Stimulated activated effector memory CD8-positive, alpha-beta T cell treated with anti-CD3 and anti-CD28 coated beads, Interleukin-12 subunit alpha, Interleukin-12 subunit beta, amount 100 ng/mL, for 72 hours (primary cell): Measurements from ENCODE around the gene PKIB.
"Not testable (repeated sequence)": the region's sequence is repeated elsewhere in the genome, so short reads cannot be mapped to it uniquely, and the experiment has no call there.

ENCODE experiments used
- ATAC-seq: fragments of 150-1000 bp; cut with Tn5 transposase; 2 replicates; pipeline ENCODE4 v1.10.0; 2021
- DNase-seq, 2 donors: peaks; one replicate each; pipeline ENCODE4 v3.0.0; 2021 to 2022; ENCODE audit warnings: low spot score in 2 of 2
- H3K27ac Mint-ChIP-seq: one replicate; pipeline ENCODE4 v1.8.0; 2022; ENCODE audit warnings: mild to moderate bottlenecking, mixed read lengths
- H3K36me3 Mint-ChIP-seq: one replicate; pipeline ENCODE4 v1.8.0; 2022; ENCODE audit warnings: mild to moderate bottlenecking, mixed read lengths
- H3K4me1 Mint-ChIP-seq: one replicate; pipeline ENCODE4 v1.8.0; 2022; ENCODE audit warnings: mixed read lengths
- H3K4me3 Mint-ChIP-seq: one replicate; pipeline ENCODE4 v1.8.0; 2022; ENCODE audit warnings: mild to moderate bottlenecking, mixed read lengths
- H3K9me3 Mint-ChIP-seq: one replicate; pipeline ENCODE4 v1.8.0; 2022; ENCODE audit warnings: mixed read lengths

Gene PKIB

GRCh38 chr6:122642604-122643003 lies 32.4 kb downstream of the PKIB start:
- not testable (repeated sequence) for H3K36me3 Mint-ChIP-seq, DNase-seq, H3K4me3 Mint-ChIP-seq, H3K27ac Mint-ChIP-seq, H3K9me3 Mint-ChIP-seq, H3K4me1 Mint-ChIP-seq, ATAC-seq

DNA sequence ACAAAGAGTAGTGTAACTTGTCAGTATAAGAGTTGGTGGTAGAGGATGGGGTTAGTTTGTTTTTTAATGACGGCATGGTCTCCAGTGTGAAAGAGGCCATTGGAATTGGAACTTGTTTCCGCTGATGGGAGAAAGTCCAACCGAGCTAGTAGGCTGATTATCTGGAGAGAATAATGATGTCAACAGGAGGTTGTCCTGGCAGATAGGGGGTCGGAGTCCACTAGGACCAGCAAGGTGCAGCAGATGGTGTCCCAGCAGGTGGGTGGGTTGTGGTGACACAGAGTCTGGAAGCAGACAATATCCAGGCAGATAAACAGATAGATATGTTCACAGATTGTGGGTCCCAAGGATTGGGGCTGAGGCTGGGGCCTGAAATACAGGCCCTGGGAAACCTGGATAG lies 35.1 kb downstream of the PKIB start:
- Mint-ChIP-seq H3K4me3 (no peak overlapping the region), H3K36me3 (no peaks in the 10 kb centered on the region), H3K9me3 (no peaks in the 10 kb centered on the region), H3K4me1 (no peaks in the 10 kb centered on the region), H3K27ac (no peak overlapping the region)
- ATAC-seq (no peak), DNase-seq (no peak)

DNA sequence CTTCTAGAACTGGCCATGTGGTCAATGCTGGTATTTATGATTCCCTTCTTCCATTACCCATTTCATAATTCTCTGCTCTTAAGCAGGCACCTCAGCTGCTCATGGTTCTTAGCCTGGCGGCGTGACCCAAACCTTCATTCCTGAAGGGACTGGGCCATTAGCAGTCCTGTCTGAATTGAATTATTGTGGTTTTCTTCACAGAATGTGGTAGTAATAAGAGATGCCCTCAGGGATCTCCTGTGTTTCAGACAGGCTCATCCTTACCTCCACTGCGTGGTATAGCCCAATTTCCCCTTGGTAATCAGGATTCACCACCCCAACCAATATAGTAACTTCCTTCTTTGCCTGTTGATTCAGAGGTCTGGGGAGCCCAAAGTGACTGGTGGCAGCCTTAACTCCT lies 37.6 kb downstream of the PKIB start:
- no peak overlapping the region for H3K27ac Mint-ChIP-seq
- no peak for ATAC-seq
- H3K4me3 Mint-ChIP-seq = no peak overlapping the region
- no peaks in the 10 kb centered on the region for H3K4me1 Mint-ChIP-seq
- no peaks in the 10 kb centered on the region for H3K9me3 Mint-ChIP-seq
- H3K36me3 Mint-ChIP-seq = no peaks in the 10 kb centered on the region
- no peak for DNase-seq

DNA sequence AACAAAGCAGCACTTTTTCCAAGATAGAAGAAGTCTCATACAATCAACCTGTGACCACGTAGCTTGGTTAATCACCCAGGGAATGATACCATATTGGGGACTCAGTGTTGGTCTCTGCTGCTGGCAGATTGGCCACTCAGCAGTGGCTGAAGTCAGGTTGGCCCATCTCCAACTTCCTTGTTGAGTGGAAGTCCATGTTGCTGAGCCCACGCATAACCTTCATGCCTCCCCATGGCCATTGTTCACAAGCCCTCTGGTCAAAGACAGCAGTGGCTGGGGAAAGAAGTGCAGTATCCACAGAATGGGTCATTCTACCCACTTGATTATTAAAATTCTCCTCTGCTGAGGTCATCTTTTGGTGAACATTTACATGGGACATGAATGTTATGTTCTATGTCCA lies 38.5 kb downstream of the PKIB start:
- DNase-seq = no peak
- H3K36me3 Mint-ChIP-seq = no peaks in the 10 kb centered on the region
- no peak overlapping the region for H3K27ac Mint-ChIP-seq
- no peak for ATAC-seq
- no peak overlapping the region for H3K4me3 Mint-ChIP-seq
- no peaks in the 10 kb centered on the region for H3K9me3 Mint-ChIP-seq
- H3K4me1 Mint-ChIP-seq = no peaks in the 10 kb centered on the region

DNA sequence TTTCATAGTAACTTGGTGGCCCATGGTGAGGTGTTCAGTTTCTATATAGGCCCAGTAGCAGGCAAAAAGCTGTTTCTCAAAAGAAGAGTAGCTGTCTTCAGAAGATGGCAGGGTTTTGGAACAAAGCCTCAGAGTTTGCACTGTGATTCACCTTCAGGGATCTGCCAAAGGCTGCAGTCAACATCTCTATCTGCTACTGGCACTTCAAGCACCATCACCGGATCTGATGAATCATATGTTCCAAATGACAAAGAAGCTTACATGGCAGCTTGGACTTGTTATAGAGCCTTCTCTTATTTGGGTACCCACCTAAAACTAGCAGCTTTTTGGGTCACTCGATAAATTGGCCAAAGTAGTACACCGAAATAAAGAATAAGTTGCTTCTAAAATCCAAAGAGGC lies 39.5 kb downstream of the PKIB start:
- Mint-ChIP-seq H3K36me3 (no peaks in the 10 kb centered on the region), H3K4me1 (no peaks in the 10 kb centered on the region), H3K9me3 (no peaks in the 10 kb centered on the region), H3K4me3 (no peak overlapping the region), H3K27ac (no peak overlapping the region)
- ATAC-seq (no peak), DNase-seq (no peak)

- H3K4me1 Mint-ChIP-seq = no peaks in the 10 kb centered on the region
- no peak for DNase-seq
- no peak overlapping the region for H3K27ac Mint-ChIP-seq
- no peaks in the 10 kb centered on the region for H3K9me3 Mint-ChIP-seq
- no peak overlapping the region for H3K4me3 Mint-ChIP-seq
- ATAC-seq = no peak
- no peaks in the 10 kb centered on the region for H3K36me3 Mint-ChIP-seq
Observed at GRCh38 chr6:122650403-122650802, 40.2 kb downstream of the PKIB start.

DNA sequence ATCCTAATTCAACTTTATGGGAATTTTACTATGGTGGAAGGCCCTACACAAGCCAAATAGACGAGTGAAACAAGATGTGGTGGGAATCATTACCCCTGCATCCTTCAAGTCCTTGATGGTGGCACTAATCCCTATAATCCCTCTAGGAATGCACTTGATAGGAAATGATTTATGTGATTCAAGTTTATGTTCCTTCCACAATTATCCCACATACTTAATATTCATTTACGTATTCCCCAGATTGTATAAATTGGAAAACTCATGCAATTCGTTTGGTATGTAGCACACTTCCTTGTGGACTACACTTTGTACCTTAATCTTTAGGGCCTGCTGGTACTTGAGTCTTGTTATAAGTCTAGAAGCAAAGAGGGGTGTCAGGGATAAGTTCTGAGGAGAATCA lies 40.8 kb downstream of the PKIB start:
- H3K9me3 Mint-ChIP-seq = no peaks in the 10 kb centered on the region
- no peaks in the 10 kb centered on the region for H3K36me3 Mint-ChIP-seq
- ATAC-seq (no peak), DNase-seq (no peak)
- no peaks in the 10 kb centered on the region for H3K4me1 Mint-ChIP-seq
- H3K4me3 Mint-ChIP-seq = no peak overlapping the region
- no peak overlapping the region for H3K27ac Mint-ChIP-seq

DNA sequence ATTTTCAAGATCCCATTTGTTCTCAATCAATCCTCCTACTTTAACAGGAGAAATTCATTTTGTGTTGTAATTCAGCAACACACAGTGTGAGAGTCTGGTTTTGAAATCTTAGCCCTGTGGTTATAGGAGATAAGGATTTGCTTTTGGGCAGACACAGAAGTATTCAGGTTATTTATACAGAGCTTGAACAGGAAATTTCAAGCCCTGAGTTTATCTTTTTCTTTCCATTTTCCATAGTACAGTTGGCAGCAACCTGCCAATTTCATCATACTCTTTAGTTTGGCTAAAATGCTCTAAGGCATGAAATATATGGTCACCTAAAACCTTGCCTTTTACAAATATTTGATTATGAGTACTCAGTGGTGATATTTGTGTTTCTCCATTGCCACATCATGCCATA lies 41.4 kb downstream of the PKIB start:
- ATAC-seq (no peak), DNase-seq (no peak)
- Mint-ChIP-seq H3K4me1 (no peaks in the 10 kb centered on the region), H3K36me3 (no peaks in the 10 kb centered on the region), H3K27ac (no peak overlapping the region), H3K9me3 (no peaks in the 10 kb centered on the region), H3K4me3 (no peak overlapping the region)

- H3K27ac Mint-ChIP-seq = no peak overlapping the region
- no peaks in the 10 kb centered on the region for H3K9me3 Mint-ChIP-seq
- no peak overlapping the region for H3K4me3 Mint-ChIP-seq
- no peaks in the 10 kb centered on the region for H3K4me1 Mint-ChIP-seq
- H3K36me3 Mint-ChIP-seq = no peaks in the 10 kb centered on the region
- no peak for ATAC-seq
- DNase-seq = no peak
Observed at GRCh38 chr6:122652431-122652830, 42.2 kb downstream of the PKIB start.

GRCh38 chr6:122653094-122653493 lies 42.9 kb downstream of the PKIB start:
- DNase-seq (no peak), ATAC-seq (no peak)
- H3K27ac Mint-ChIP-seq = no peak overlapping the region
- H3K9me3 Mint-ChIP-seq = no peaks in the 10 kb centered on the region
- no peaks in the 10 kb centered on the region for H3K4me1 Mint-ChIP-seq
- no peaks in the 10 kb centered on the region for H3K36me3 Mint-ChIP-seq
- H3K4me3 Mint-ChIP-seq = no peak overlapping the region

DNA sequence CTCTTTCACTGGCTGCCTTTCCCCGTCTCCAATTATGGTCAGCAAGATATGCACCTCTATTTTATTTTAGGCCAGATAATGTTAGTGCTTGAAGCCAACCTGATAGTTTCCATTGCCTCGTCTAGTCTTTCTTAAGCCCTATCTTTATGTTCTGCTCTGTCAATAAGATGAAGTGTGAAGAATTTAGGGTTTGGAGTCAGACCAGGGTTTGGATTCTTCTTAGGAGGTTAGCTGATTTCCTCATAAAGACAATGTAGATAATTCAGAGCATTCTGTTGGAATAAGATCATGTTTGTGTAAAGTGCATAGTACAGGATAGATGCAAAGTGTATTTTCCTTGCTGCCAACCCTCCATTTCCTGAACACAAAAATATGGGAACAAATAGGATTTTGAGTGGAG lies 43.8 kb downstream of the PKIB start:
- no peaks in the 10 kb centered on the region for H3K36me3 Mint-ChIP-seq
- H3K27ac Mint-ChIP-seq = no peak overlapping the region
- H3K9me3 Mint-ChIP-seq = no peaks in the 10 kb centered on the region
- H3K4me3 Mint-ChIP-seq = no peak overlapping the region
- no peaks in the 10 kb centered on the region for H3K4me1 Mint-ChIP-seq
- no peak for ATAC-seq
- no peak for DNase-seq

GRCh38 chr6:122657601-122658000 lies 47.4 kb downstream of the PKIB start:
- H3K4me3 Mint-ChIP-seq = no peak overlapping the region
- no peaks in the 10 kb centered on the region for H3K36me3 Mint-ChIP-seq
- no peaks in the 10 kb centered on the region for H3K9me3 Mint-ChIP-seq
- DNase-seq = no peak
- ATAC-seq = no peak
- no peaks in the 10 kb centered on the region for H3K4me1 Mint-ChIP-seq
- H3K27ac Mint-ChIP-seq = no peak overlapping the region

DNA sequence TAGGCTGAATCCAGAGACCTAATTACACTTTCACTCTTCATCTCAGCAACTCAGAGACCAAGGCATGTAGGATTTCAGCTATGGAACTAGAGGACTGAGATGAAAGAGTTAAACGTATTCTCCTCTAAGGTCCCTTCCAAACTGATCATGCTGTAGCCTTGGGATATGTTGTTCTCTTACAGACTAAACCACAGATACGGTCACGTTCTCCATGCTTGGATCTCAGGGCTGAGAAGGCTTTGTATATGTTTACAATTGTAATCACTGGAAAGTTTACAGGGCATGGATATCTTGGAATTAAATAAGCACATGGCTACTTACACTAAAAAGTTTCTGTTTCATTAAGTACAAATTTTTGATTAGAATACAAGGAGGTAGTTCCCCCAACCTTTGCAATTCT lies 50.1 kb downstream of the PKIB start:
- no peaks in the 10 kb centered on the region for H3K9me3 Mint-ChIP-seq
- no peaks in the 10 kb centered on the region for H3K36me3 Mint-ChIP-seq
- no peak overlapping the region for H3K27ac Mint-ChIP-seq
- no peak overlapping the region for H3K4me3 Mint-ChIP-seq
- no peaks in the 10 kb centered on the region for H3K4me1 Mint-ChIP-seq
- ATAC-seq = no peak
- no peak for DNase-seq

DNA sequence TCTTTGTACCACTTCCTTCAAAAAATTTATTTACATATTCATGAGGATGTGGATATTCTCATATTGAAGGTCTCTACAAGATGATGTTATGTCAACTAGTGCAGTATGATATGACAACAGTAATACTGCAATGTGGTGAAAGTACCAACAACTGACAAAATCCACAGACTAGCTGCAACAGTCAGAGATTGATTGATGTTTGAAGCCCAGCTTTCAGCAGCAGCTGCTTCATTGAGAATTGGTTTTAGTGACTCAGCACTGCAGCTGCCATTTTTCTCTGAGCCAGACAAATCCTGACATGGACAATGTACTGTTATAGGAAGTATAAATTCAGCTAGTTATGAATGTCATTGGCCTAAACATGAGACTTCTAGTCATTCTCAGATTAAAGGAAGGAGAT lies 53.8 kb downstream of the PKIB start:
- H3K36me3 Mint-ChIP-seq = no peaks in the 10 kb centered on the region
- no peak for DNase-seq
- no peak for ATAC-seq
- no peak overlapping the region for H3K27ac Mint-ChIP-seq
- no peaks in the 10 kb centered on the region for H3K9me3 Mint-ChIP-seq
- no peak overlapping the region for H3K4me3 Mint-ChIP-seq
- H3K4me1 Mint-ChIP-seq = no peaks in the 10 kb centered on the region

DNA sequence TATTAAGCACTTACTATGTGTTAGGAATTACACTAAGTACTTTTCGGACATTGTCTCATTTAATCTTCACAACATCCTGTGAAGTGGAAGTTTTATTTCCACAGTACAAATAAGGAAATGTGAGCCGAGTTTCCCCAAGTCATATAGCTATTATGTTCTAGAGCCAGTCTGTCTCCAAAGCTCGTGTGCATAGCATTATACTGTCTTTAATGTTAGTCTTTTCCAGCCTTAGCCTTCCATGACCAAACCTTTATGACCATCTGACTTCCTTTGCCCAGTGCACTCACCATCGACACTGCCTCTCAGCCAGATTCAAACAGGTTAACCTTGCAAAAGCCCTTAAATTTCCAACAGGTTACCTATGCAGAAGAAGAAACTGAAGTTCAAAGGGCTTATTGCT lies 55.7 kb downstream of the PKIB start:
- H3K4me1 Mint-ChIP-seq = no peaks in the 10 kb centered on the region
- H3K36me3 Mint-ChIP-seq = no peaks in the 10 kb centered on the region
- H3K9me3 Mint-ChIP-seq = no peaks in the 10 kb centered on the region
- H3K27ac Mint-ChIP-seq = no peak overlapping the region
- DNase-seq (no peak), ATAC-seq (no peak)
- no peak overlapping the region for H3K4me3 Mint-ChIP-seq

DNA sequence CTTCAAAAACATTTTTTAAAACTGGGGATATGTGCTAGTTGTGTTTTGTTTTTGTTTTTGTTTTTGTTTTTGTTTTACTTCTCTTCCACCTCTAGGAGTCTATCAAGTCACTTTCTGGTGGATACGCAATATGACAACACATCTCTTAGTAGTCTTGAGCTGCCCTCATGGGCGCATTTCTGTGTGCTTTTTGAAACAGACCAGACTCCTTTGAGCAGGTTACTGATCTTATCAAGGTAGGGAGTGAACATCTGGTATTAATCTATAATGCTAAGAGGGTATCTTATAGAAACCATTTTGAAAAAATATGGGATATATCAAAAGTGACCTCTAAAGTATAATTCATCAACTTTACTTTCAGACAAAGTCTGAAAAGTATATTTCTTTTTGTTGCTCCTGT lies 56.2 kb downstream of the PKIB start:
- no peak overlapping the region for H3K27ac Mint-ChIP-seq
- H3K36me3 Mint-ChIP-seq = no peaks in the 10 kb centered on the region
- H3K4me1 Mint-ChIP-seq = no peaks in the 10 kb centered on the region
- ATAC-seq (no peak), DNase-seq (no peak)
- no peak overlapping the region for H3K4me3 Mint-ChIP-seq
- H3K9me3 Mint-ChIP-seq = no peaks in the 10 kb centered on the region

- Mint-ChIP-seq H3K4me1 (no peaks in the 10 kb centered on the region), H3K27ac (no peak overlapping the region), H3K36me3 (no peaks in the 10 kb centered on the region), H3K9me3 (peaks cover 2% of the 10 kb centered on the region), H3K4me3 (no peak overlapping the region)
- ATAC-seq (no peak), DNase-seq (no peak)
Observed at GRCh38 chr6:122669418-122669817, 59.2 kb downstream of the PKIB start.
